ENCODE data around the gene CARMIL1.

The CARMIL1 gene

DNA sequence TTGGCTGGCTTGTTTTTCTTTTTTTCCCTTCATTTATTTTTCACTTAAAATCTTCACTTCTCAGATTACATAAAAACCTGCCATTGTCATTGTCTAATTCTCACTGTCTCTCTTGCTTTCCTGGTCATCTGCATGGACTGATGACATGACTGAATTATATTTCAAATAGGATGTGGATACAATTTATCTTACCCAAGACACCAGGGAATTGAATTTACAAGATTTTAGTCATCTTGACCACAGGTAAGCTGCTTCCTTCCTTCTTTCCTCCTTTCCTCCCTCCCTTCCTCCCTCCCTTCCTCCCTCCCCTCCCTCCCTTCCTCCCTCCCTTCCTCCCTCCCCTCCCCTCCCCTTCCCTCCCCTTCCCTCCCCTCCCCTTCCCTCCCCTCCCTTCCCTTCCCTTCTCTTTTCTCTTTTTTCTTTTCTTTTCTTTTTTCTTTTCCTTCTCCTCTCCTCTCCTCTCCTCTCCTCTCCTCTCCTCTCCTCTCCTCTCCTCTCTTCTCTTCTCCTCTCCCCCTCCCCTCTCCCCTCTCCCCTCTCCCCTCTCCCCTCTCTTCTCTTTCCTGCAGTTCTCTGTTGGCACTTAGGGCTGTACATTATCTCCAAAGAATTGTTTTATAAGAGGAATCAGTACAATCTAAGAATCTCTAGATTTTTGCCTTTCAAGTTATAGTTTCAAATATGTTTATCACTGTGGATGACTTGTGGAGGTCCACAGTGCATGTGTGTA, 171.5 kb downstream of the CARMIL1 start:
- no peak for DNase-seq

DNA sequence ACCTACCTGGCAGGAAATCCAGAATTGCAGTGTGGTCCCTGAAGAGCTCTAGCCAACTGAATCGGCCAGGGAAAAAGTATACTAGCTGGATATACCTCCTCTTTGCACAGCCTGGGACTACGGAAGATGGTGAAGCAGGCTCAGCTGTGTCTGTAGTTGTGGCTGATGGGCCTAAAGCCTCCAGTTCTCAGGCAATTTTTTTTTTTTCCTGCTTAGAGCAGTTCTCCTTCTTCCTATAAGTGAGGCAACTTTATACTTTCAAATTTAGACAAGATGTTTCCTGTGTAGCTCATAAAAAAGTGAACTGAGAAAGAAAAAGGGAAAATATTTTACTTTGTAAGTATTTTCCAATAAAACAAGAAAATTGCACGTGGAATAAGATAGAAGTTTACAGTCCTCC, 172.9 kb downstream of the CARMIL1 start:
- DNase-seq: no peak

DNA sequence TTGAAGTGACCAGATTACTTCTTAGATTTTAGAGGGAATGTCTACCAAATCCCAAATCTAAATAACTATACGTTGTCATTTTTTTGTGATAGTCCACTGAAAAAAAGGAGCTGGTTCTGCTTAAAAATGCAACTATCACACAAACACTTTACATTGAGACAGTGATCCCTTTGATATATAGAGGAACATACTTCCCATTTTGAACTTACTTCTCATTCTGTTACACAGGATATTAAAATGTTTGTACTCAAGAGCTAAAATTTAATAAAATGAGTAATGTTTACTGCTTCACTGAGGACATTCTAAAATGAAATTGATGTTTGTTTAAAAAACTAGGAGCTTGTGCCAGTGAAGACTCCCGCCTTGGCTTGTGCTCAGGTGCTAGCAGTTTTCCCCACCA, 174.1 kb downstream of the CARMIL1 start:
- DNase-seq: no peak

DNA sequence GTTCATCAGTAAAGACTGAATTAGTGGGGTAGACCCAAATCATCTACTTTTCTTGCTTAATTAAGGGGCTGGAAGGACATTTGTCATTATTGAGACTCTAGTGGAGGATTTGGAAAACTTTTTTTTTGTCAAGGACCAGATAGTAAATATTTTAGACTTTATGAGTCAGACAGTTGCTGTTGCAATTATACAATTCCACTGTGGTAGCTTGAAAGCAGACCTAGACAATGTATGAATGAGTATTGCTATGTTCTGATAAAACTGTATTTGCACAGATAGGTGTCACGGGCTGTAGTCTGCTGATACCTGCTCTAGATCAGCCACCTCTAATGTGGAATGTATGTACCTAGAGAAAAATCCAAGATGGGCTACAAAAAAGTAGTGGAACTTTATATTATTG, 175.0 kb downstream of the CARMIL1 start:
- no peak for DNase-seq

DNA sequence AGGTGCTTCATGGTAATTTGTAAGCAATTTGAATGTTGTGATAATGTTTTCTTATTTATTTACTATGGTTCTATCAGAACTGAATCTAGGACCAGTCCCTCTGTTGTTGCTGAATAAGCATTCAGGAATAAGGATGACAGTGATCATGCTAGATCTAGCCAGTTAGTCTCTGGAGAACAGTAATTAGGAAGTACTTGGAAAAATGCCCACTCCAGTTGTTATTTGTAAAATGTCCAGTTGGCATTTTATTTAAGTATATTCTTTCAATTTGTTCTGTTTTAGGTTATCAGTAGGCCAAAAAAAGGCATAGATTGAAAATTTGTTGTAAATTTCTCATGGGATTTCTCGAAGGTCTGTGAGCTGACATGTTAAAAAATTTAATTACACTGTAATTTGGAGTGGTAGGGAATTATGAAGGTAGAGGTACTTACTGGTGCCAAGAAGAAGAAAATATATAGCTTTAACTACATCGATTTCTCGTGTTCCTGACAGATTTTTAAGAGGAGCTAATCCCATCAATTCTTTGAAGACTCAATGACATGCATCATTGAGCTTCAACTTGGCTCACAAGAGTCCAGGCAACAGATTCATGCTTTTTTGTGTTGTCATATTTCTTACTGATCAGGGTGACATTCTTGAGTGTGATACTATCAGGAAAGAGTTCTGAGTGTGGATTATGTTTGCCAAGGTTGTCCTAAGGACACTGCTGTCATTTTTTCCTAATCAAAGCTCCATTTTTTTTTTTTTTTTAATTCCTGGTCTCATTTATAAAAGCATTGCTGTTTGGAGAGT, 177.3 kb downstream of the CARMIL1 start:
- DNase-seq: no peak

DNA sequence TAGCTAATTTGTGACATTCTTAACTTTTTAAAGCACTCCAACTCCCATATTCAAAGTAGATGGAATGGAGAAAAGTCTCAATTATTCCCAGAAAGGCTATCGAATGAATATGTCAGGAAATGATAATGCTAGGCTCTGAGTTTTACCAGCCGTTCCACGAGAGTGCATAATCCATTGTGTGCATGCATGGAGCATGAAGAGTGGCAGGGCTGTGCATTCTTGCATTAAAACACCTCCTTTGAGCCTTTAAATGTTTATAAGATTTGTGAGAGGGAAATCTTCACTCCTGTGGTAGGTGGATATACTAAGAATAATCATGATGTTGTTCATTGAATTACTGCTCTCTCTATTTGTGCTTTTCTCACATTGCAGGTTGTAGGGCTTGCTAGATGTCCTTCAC, 178.3 kb downstream of the CARMIL1 start:
- no peak for DNase-seq

DNA sequence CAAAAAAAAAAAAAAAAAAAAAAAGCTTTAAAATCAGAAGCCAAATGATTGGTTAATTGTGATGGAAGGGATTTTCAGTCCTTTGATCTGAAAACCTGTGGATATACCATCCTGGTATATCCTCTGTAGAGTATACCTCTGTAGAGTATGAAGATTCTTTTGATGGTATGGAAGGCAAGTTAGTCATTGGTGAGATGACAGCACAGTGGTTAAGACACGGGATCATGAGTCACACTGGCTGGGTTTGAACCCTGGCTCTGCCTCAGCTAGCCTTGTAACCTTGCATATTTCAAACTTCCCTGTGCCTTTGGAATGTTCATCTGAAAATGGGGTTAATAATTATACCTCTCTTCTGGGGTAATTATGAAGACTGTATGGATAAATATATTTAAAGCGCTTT, 179.3 kb downstream of the CARMIL1 start:
- DNase-seq: no peak

DNA sequence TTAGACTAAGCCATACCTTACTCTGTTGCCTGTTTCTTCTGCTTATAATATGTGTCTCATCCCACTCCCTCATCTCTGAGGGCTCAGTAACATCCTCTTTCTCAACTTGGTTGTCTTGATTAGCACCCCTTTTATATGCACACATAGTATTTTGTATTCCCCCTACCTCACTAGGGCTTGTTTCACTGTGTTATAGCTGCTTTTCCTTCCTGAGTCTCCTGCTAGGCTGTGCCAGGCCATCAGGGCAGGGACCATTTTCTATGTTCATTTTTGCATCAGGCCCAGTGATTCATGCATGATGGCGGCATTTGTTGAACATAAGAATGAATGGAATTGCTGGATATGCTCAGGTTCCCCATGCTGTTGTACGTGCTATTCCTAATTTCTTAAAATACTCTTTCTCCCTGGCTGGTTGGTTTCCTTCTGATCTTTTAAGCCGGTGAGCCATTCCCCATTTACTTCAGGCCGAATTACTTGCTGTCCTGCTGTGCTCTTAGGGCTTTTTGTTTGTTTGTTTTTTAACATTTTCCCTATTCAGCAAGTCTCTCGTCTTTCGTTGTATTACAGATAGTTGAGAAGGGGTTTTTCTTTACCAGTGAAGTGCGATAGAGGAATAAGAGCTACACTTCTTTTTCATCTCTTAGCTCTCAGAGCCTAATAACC, 183.2 kb downstream of the CARMIL1 start:
- DNase-seq: no peak

DNA sequence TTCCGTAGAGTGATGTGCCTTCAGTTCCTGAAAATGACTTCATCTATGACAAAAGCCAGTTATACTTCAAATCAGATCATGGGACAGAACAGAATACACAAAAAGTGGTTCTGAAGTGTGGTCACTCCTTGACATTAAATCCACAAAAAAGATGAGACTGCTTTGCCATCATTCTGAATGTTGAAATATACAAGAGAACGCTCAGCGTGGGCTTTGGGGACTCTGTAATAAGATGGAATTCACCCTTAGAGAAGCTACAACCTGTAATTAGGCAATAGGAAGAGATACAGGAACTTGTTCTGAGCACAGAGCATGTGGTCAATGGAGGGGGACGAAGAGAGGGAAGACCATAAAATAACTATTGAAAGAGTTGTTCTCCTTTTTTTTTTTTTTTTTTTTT, 184.3 kb downstream of the CARMIL1 start:
- DNase-seq: no peak

DNA sequence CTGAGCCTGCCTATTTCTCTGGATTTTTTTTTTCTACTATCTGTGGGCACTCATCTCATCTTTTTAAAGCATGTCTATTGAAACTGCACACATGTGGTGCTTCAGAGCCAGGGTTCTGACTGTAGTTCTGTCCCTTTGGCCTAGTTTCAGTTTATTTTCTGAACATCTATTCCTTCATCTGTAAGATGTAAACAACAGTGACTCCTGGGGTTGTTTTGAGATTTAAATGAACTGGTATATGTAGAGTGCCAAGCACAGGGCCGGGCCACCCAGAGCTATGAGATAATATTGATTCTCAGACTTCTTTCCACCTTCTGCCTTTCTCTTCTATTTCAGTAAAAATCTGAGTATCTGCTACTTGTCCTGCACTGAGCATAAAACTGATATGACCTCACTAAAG, 185.1 kb downstream of the CARMIL1 start:
- no peak for DNase-seq

DNA sequence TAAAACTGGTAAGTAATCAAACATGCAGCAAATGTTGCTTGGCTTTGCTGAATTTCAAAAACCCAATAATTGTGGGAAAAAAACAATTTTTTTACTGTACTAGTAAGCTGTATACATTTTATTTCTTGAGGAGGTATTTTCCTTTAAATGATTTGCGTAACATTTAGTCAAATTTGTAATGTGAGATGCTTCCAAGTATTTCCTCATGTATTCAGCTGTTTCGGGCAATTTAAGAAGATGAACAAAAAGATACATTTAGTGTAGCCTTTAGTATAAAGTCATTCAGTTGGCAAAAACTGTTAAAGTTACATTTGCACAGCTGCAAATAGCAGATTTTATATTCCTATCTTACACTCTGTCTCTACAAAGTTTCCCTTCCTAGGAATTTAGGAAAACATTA, 186.8 kb downstream of the CARMIL1 start:
- no peak for DNase-seq

DNA sequence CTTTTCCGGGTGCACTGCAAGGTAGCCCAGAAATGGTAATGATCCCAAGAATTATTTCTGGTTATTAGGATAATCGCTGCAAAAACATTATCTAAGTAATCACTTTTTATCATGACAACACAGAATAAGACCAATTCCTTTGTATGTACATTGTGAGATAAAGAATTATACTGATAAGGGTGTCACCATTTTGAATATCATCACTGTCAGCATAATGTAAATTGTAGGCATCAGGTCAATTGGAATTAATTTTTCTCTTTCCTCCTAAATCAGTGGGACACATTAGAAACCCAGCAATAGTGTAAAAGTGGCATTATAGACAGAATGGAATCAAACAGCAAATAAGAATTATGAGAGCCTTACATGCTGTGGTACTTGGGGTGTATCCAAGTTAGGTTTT, 189.7 kb downstream of the CARMIL1 start:
- no peak for DNase-seq

DNA sequence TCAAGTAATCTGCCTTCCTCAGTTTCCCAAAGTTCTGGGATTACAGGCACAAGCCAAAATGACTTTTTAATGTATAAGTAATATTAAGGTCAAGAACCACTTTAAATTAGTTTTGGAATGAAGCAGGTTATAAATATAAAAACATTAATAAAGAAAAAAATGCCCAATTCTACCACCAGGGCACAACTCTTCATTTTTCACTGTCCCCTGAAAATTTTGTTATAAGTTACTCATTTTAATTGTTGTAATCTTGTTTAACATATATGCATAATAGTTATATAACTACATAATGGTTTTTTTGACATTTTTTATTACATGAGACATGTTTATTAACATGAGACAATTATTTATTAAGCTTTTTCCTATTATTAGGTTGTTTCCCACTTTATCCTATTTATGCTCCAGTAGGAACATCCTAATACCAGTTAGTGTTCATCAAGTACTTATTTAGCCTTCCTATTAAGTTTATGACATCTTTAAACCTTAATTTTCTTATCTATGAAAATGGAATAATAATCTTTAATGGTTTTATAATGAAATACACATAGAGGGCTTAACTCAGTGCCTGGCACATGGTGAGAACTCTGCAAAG, 190.7 kb downstream of the CARMIL1 start:
- no peak for DNase-seq

DNA sequence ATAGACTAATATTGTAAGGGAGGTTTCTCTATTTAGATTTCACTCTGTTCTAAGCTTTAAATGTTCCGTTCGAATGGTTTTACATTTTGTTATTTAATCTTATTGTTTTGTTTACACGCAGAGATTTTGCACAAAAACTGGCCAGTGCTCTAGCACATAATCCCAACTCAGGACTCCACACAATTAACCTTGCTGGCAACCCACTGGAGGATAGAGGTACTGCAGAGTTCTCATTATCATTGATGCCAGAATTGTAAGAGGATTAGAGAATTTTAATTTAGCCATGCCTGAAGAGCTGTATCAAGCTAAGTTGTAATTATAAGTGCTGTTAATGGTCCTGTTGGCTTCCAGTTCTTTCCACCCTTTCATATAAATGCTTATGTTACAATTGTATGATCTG, 193.1 kb downstream of the CARMIL1 start:
- no peak for DNase-seq

DNA sequence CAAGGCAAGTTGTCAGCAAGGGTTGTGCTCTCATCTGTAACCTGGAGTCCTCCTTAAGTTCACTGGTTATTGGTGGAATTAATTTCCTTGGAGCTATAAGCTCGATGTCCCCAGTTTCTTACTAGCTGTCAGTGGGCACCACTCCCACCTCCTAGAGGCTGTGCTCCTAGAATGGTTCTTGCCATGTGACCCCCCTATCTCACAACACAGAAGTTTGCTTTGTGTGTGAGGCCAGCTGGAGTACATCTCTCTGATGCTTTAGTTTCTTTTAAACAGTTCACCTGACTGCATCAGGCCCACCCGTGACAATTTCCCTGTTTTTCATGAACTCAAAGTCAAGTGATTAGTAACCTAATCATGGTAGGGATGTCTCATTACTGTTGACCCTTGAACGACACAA, 193.7 kb downstream of the CARMIL1 start:
- no peak for DNase-seq

DNA sequence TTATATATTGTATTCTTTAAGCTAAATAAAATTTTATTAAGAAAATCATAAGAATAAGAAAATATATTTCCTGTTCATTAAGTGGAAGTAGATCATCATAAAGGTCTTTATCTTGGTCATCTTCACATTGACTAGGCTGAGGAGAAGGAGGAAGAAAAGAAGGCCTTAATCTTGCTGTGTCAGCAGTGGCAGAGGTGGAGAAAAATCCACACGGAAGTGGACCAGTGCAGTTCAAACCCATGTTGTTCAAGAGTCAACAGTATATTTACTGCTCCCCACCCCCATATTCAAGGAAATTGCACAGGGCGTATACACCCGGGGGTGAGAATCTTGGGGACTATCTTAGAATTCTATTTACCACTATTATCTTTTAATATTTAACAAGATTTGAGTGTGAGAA, 194.3 kb downstream of the CARMIL1 start:
- DNase-seq: no peak

DNA sequence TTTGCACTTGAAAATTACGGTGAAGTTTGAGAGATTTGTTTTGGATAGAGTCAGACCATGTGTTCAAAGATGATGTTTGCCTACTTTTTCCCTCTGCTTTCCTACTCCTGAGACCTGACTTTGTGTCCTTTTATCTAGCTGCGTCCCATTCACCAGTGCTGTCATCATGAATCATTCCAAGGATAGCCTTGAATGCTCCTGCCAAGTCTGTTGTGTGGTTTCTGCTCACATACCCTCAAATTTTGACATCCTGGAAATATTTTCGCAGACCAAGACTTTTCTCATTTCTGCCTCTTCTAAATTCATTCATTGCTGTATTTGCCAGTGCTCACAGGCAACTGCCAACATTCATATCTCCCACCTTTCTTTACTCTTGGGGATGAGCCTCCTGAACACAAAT, 197.0 kb downstream of the CARMIL1 start:
- DNase-seq: no peak

DNA sequence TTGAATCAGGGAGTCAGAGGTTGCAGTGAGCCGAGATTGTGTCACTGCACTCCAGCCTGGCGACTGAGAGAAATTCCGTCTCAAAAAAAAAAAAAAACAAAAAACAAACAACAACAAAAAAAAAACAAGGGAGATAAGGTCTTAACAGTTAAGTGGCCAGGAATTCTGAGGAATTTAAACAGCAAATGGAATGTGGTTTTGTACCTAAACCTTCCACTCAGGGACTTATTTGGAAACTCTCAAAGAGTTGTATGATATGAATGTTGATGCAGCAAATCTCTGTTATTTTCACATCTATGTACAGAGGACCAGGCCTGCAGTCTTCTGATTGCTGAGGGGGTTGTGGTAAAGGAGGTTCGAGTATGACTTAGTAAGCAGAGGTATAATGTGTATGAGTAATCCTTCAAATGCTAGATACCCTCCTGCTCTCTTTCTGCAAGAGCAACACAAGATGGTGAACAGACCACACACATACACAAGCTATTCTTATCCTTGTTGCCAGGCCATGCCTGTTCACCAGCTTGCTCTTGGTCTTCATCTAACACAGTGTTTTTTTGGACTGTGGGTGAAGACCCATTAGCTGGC, 197.9 kb downstream of the CARMIL1 start:
- no peak for DNase-seq

DNA sequence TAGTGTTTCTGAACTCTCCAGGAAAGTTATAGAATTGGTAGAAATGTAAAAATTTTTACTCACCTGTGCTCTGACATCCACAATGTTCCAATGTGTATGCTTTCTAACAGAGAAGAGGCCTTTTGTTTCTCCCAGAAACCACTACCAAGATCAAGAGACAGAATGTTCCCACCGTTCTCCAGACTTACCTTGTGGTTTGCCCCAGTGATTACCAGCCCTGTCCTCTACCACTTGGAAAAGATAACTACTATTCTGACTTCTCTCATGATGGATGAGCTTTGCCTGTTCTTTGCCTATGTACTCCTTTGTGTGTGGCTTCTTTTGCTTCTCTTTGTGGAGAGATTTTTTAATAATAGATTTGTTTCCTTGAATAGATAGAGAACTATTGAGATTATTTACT, 199.8 kb downstream of the CARMIL1 start:
- no peak for DNase-seq

DNA sequence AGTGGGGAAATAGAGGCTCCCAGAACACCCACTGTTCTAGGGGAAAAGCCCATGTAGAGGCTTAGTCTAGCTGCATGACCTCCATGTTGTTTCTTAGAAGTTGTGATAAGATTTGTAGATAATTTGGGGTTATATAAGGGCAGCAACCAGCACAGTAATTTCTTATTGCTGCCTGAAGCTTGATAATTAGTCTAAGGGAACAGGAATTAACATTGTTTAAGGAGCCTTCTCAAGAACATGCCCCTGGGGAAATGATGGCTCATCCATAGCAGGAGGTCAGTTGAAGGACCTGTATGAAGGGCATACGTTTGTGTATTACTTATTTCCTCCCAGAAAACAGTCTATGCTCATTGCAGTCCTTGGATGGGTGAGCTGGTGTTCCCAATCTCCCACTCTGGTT, 202.1 kb downstream of the CARMIL1 start:
- no peak for DNase-seq

DNA sequence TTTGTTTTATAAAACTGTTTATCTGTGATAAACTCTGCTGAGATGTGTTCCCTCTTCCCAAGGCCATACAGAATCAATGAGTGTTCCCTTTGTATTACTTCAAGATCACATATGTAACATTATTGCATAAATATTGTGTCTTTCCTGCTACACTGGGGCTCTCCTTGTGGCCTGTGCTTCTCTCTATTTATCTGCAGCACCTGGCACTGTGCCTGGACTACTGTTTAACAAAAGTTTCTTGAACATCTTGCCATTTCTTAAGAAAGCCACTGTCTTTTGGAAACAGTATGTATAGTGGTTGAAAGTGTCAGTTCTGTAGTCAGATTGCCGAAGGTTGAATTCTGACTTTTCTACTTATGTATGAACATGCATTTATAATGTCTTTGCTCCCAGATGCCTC, 203.8 kb downstream of the CARMIL1 start:
- no peak for DNase-seq

DNA sequence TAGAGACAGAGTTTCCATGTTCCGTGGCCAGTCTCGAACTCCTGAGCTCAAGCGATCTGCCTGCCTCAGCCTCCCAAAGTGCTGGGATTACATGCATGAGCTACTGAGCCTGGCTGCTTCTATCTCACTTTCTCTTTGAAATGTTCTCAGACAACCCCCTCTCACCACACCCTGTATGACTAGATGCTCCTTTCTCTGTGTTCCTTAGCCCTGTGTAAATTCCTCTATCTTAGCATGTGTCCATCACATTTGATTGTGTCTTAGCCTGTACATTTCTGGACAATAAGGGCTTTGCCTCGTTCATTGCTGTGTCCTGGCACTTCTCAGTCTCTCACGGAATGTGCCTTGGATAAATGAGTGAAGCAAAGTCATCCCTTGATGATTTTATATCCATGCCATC, 204.8 kb downstream of the CARMIL1 start:
- DNase-seq: no peak

DNA sequence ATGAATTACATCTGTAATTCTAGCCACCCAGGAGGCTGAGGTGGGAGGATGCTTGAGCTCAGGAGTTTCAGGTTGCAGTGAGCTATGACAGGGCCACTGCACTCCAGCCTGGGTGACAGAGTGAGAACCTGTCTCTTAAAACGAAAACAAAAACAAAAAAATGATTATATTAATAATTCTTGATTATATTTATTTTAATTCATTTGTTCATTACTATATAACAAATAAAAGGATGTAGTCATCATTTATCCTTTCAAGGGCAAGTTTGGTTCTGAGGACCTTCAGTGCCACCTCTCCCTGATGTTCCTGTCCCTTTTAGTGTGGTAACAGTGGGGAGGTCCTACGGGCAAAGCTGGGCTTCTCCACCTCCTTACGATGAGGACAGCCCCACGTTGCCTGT, 205.7 kb downstream of the CARMIL1 start:
- DNase-seq: no peak

Measured in NCI-H2081 (cell line).